ENCODE measurements around the gene TMEM204.

DNA sequence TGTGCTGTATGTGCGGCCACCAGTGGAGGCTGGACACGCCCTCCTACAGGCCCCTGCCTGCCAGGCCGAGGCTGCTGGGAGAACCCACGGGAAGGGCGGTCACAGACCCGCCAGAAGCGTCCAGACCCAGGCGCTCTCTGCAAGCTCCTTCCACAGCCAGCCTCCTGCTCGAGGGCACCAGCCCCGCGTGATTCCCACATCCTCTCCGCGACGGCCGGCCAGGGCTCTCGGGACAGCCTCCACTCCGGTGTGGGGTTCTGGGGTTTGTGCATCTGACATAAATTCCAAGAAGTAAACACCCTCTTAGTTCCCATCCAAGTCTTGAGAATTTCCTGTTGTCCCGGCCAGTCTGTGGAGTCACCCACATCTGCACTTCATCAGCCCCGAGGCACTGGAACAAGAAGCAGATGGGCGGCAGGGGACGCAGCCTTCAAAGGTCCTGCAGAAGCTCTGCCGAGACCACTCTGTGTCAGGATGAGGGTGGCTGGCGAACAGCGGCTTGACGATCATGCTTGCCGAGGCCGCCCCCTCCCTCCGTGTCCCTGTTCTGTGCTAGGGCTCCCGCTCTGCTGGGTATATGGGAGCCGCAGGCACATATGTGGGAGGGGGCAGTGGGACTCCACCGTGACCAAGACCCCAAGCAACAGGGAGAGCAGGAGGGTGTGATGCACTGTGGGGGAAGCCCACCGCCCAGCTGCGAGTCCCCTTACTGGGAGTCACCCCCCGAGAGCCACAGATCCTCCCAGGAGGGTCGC lies 2.4 kb upstream of the TMEM204 start:
- no peak for TF ChIP-seq EZH2 (IDR thresholded peaks at IDR 0.05; ENCODE audit: borderline replicate concordance, low read length)
- TF ChIP-seq, protein P1, sequence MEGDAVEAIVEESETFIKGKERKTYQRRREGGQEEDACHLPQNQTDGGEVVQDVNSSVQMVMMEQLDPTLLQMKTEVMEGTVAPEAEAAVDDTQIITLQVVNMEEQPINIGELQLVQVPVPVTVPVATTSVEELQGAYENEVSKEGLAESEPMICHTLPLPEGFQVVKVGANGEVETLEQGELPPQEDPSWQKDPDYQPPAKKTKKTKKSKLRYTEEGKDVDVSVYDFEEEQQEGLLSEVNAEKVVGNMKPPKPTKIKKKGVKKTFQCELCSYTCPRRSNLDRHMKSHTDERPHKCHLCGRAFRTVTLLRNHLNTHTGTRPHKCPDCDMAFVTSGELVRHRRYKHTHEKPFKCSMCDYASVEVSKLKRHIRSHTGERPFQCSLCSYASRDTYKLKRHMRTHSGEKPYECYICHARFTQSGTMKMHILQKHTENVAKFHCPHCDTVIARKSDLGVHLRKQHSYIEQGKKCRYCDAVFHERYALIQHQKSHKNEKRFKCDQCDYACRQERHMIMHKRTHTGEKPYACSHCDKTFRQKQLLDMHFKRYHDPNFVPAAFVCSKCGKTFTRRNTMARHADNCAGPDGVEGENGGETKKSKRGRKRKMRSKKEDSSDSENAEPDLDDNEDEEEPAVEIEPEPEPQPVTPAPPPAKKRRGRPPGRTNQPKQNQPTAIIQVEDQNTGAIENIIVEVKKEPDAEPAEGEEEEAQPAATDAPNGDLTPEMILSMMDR (conservative IDR thresholded peaks at IDR 0.05 in 1 of 2, IDR thresholded peaks at IDR 0.05 in 1 of 2; ENCODE audit: extremely low read depth in 1 of 2, insufficient read depth in 1 of 2, low read depth in 1 of 2, low read length in 2 of 2): no peak

Data from mammary epithelial cell (primary cell).